WTC11 (cell line): ENCODE data around the gene RPS27. TPM values are rescaled to one million over a fixed set of nuclear protein-coding genes. Genes with fewer than 3 reads are reported as not detected.
"Not testable (repeated sequence)": the region's sequence is repeated elsewhere in the genome, so short reads cannot be mapped to it uniquely, and the experiment has no call there.

Experiments
- ATAC-seq: fragments of 200-7000 bp; cut with Tn5 transposase; 2 replicates; pipeline ENCODE4 v1.10.0; 2021; ENCODE audit warnings: mild to moderate bottlenecking, moderate library complexity
- CTCF ChIA-PET: fragments of 300-600 bp; sonication (Branson Sonifier 250); formaldehyde crosslinking; loops from one replicate; lab custom pipeline; 2021; ENCODE audit warnings: antibody characterized with exemption; lab: Charles Lee
- POLR2A ChIA-PET: fragments of 350-600 bp; sonication (Branson Sonifier 250); formaldehyde crosslinking; loops from one replicate; lab custom pipeline; 2021; ENCODE audit warnings: antibody characterized with exemption; lab: Charles Lee
- DNase-seq: peaks from one replicate; pipeline ENCODE4 v3.0.0; 2021; ENCODE audit warnings: low spot score
- H3K27ac Mint-ChIP-seq: 2 replicates; pipeline ENCODE4 v1.8.0; 2021; ENCODE audit warnings: mixed read lengths
- H3K27me3 Mint-ChIP-seq: 2 replicates; pipeline ENCODE4 v1.8.0; 2021; ENCODE audit warnings: low read depth, mild to moderate bottlenecking, moderate library complexity, mixed read lengths
- H3K36me3 Mint-ChIP-seq: 2 replicates; pipeline ENCODE4 v1.8.0; 2021; ENCODE audit warnings: mixed read lengths
- H3K4me1 Mint-ChIP-seq: 2 replicates; pipeline ENCODE4 v1.8.0; 2022; ENCODE audit warnings: mixed read lengths
- H3K4me3 Mint-ChIP-seq: 2 replicates; pipeline ENCODE4 v1.8.0; 2021; ENCODE audit warnings: mild to moderate bottlenecking, moderate library complexity, mixed read lengths
- H3K9me3 Mint-ChIP-seq: 2 replicates; pipeline ENCODE4 v1.8.0; 2021; ENCODE audit warnings: mixed read lengths
- ESRRA ChIP-seq: sonication (generic); formaldehyde crosslinking; IDR thresholded peaks from 2 replicates; pipeline ENCODE4 v1.8.1; 2022; ENCODE audit warnings: mild to moderate bottlenecking, missing genetic modification reagents, borderline replicate concordance
- FOXJ3 ChIP-seq: sonication (generic); formaldehyde crosslinking; IDR thresholded peaks from 2 replicates; pipeline ENCODE4 v1.9.0; 2021; ENCODE audit warnings: missing genetic modification reagents, mild to moderate bottlenecking, borderline replicate concordance
- FOXK1 ChIP-seq: sonication (generic); formaldehyde crosslinking; IDR thresholded peaks from 2 replicates; pipeline ENCODE4 v1.8.0; 2022; ENCODE audit warnings: mild to moderate bottlenecking, moderate library complexity, missing genetic modification reagents
- KAT7 ChIP-seq: sonication (generic); formaldehyde crosslinking; IDR thresholded peaks from 2 replicates; pipeline ENCODE4 v1.8.1; 2023; ENCODE audit warnings: missing genetic modification reagents, mild to moderate bottlenecking, borderline replicate concordance
- MYBL2 ChIP-seq: sonication (generic); formaldehyde crosslinking; IDR thresholded peaks from 2 replicates; pipeline ENCODE4 v1.8.1; 2023; ENCODE audit warnings: mild to moderate bottlenecking, moderate library complexity, missing genetic modification reagents
- NR2C2 ChIP-seq: sonication (generic); formaldehyde crosslinking; IDR thresholded peaks from 2 replicates; pipeline ENCODE4 v1.8.0; 2022; ENCODE audit warnings: mild to moderate bottlenecking, missing genetic modification reagents
- RORB ChIP-seq: fragments of 250-450 bp; sonication (Bioruptor Pico); IDR thresholded peaks from 2 replicates; pipeline ENCODE4 v1.9.0; 2021; ENCODE audit warnings: mild to moderate bottlenecking
- SP1 ChIP-seq: sonication (generic); formaldehyde crosslinking; conservative IDR thresholded peaks from 2 replicates; pipeline ENCODE4 v1.8.1; 2022; ENCODE audit warnings: missing genetic modification reagents
- TEAD4 ChIP-seq: sonication (generic); formaldehyde crosslinking; IDR thresholded peaks from 2 replicates; pipeline ENCODE4 v1.8.0; 2022; ENCODE audit warnings: mild to moderate bottlenecking, missing genetic modification reagents
- ZNF263 ChIP-seq: sonication (generic); formaldehyde crosslinking; IDR thresholded peaks from 2 replicates; pipeline ENCODE4 v1.8.1; 2022; ENCODE audit warnings: low read depth, mild to moderate bottlenecking, moderate library complexity, missing genetic modification reagents
- ZNF416 ChIP-seq: fragments of 250-450 bp; sonication (Bioruptor Pico); IDR thresholded peaks from 2 replicates; pipeline ENCODE4 v1.9.0; 2021; ENCODE audit warnings: mild to moderate bottlenecking, inconsistent platforms
- total RNA-seq: library from RNA; stranded (reverse); gene quantifications from 3 replicates; pipeline ENCODE4 v1.2.3, GENCODE V29; 2021
- TF ChIP-seq, protein P1 (sequence below): fragments of 250-450 bp; sonication (Bioruptor Pico); IDR thresholded peaks from 2 replicates; pipeline ENCODE4 v1.9.0; 2021; ENCODE audit warnings: mild to moderate bottlenecking
- TF ChIP-seq, protein P2 (sequence below): sonication (generic); formaldehyde crosslinking; IDR thresholded peaks from 2 replicates; pipeline ENCODE4 v1.8.1; 2023; ENCODE audit warnings: mild to moderate bottlenecking, missing genetic modification reagents, moderate library complexity
- TF ChIP-seq, protein P3 (sequence below): sonication (generic); formaldehyde crosslinking; IDR thresholded peaks from 2 replicates; pipeline ENCODE4 v1.8.1; 2022; ENCODE audit warnings: mild to moderate bottlenecking, moderate library complexity, missing genetic modification reagents
- TF ChIP-seq, protein P4 (sequence below): sonication (generic); formaldehyde crosslinking; IDR thresholded peaks from 2 replicates; pipeline ENCODE4 v1.8.0; 2023; ENCODE audit warnings: mild to moderate bottlenecking, missing genetic modification reagents
- TF ChIP-seq, protein P5 (sequence below): sonication (generic); formaldehyde crosslinking; conservative IDR thresholded peaks from 2 replicates; pipeline ENCODE4 v1.8.1; 2023; ENCODE audit warnings: mild to moderate bottlenecking, low read depth, missing genetic modification reagents, moderate library complexity
- TF ChIP-seq, protein P6 (sequence below): sonication (generic); formaldehyde crosslinking; IDR thresholded peaks from 2 replicates; pipeline ENCODE4 v1.8.0; 2022; ENCODE audit warnings: mild to moderate bottlenecking, missing genetic modification reagents

The RPS27 gene
- total RNA-seq, 1 experiment from 2014 or later = 2,141 TPM

DNA sequence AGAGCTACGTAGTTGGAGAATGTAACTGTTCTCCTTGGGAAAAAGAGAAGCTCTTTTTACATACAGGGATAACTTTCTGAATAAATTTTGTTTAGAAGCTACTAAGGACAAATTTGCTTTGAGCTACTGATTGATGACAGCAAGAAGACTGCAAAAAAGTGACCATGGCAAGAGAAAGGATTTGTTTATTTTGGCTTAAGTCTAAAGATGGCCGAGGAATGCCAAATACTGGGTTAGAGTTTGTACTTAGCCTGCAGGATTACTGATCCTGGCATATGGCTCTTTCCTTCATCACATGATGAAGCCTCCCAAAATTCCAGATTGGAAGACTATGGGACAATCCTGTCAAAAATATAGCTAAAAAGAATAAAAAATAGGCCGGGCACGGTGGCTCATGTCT is 28.7 kb downstream of the RPS27 start:
- Mint-ChIP-seq H3K4me3 (no peak overlapping the region), H3K9me3 (no peaks in the 10 kb centered on the region), H3K36me3 (no peaks in the 10 kb centered on the region), H3K27me3 (no peaks in the 10 kb centered on the region; the same call in 1 of the 2 replicates), H3K27ac (no peak overlapping the region), H3K4me1 (no peaks in the 10 kb centered on the region)
- DNase-seq (no peak), ATAC-seq (no peak)
- ChIA-PET CTCF (no interaction called here), POLR2A (interaction anchor here (0.6 to 0.7 kb wide), 3 partner anchors 108 to 718 kb away, joined by 3 to 5 read pairs (median 4); no protein-coding TSS in a partner anchor)
- TF ChIP-seq SP1 (CRISPR knock-in tag) (no peak), RORB (CRISPR knock-in tag) (no peak), FOXK1 (CRISPR knock-in tag) (no peak), MYBL2 (CRISPR knock-in tag) (no peak), ZNF263 (CRISPR knock-in tag) (no peak)
- TF ChIP-seq, protein P1, sequence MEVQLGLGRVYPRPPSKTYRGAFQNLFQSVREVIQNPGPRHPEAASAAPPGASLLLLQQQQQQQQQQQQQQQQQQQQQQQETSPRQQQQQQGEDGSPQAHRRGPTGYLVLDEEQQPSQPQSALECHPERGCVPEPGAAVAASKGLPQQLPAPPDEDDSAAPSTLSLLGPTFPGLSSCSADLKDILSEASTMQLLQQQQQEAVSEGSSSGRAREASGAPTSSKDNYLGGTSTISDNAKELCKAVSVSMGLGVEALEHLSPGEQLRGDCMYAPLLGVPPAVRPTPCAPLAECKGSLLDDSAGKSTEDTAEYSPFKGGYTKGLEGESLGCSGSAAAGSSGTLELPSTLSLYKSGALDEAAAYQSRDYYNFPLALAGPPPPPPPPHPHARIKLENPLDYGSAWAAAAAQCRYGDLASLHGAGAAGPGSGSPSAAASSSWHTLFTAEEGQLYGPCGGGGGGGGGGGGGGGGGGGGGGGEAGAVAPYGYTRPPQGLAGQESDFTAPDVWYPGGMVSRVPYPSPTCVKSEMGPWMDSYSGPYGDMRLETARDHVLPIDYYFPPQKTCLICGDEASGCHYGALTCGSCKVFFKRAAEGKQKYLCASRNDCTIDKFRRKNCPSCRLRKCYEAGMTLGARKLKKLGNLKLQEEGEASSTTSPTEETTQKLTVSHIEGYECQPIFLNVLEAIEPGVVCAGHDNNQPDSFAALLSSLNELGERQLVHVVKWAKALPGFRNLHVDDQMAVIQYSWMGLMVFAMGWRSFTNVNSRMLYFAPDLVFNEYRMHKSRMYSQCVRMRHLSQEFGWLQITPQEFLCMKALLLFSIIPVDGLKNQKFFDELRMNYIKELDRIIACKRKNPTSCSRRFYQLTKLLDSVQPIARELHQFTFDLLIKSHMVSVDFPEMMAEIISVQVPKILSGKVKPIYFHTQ (CRISPR knock-in tag) = no peak
- TF ChIP-seq, protein P2, sequence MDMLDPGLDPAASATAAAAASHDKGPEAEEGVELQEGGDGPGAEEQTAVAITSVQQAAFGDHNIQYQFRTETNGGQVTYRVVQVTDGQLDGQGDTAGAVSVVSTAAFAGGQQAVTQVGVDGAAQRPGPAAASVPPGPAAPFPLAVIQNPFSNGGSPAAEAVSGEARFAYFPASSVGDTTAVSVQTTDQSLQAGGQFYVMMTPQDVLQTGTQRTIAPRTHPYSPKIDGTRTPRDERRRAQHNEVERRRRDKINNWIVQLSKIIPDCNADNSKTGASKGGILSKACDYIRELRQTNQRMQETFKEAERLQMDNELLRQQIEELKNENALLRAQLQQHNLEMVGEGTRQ (CRISPR knock-in tag) = no peak

DNA sequence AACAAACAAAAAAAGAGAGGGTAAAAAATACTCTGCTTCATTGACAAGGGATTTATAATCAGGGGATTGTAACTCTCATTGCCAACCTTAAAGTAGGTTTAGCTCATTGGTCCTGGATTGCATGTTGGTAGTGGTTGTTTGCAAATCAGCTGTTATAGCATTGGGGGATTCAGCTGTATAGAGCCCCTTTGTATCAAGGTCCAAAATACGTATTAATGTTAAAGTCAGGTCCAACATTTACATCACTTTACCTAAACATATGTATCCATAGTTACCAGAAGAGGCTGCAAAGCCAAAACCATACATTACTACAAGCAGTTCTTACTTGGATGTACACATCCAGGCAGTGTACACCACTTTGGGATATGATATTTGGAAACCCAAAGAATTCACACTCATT is 29.4 kb downstream of the RPS27 start:
- TF ChIP-seq, protein P3, sequence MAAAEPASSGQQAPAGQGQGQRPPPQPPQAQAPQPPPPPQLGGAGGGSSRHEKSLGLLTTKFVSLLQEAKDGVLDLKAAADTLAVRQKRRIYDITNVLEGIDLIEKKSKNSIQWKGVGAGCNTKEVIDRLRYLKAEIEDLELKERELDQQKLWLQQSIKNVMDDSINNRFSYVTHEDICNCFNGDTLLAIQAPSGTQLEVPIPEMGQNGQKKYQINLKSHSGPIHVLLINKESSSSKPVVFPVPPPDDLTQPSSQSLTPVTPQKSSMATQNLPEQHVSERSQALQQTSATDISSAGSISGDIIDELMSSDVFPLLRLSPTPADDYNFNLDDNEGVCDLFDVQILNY (CRISPR knock-in tag) = no peak
- TF ChIP-seq, protein P4, sequence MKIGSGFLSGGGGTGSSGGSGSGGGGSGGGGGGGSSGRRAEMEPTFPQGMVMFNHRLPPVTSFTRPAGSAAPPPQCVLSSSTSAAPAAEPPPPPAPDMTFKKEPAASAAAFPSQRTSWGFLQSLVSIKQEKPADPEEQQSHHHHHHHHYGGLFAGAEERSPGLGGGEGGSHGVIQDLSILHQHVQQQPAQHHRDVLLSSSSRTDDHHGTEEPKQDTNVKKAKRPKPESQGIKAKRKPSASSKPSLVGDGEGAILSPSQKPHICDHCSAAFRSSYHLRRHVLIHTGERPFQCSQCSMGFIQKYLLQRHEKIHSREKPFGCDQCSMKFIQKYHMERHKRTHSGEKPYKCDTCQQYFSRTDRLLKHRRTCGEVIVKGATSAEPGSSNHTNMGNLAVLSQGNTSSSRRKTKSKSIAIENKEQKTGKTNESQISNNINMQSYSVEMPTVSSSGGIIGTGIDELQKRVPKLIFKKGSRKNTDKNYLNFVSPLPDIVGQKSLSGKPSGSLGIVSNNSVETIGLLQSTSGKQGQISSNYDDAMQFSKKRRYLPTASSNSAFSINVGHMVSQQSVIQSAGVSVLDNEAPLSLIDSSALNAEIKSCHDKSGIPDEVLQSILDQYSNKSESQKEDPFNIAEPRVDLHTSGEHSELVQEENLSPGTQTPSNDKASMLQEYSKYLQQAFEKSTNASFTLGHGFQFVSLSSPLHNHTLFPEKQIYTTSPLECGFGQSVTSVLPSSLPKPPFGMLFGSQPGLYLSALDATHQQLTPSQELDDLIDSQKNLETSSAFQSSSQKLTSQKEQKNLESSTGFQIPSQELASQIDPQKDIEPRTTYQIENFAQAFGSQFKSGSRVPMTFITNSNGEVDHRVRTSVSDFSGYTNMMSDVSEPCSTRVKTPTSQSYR (CRISPR knock-in tag) = no peak
- TF ChIP-seq NR2C2 (CRISPR knock-in tag) (no peak), FOXJ3 (CRISPR knock-in tag) (no peak), ESRRA (CRISPR knock-in tag) (no peak), KAT7 (CRISPR knock-in tag) (no peak), ZNF416 (no peak), TEAD4 (CRISPR knock-in tag) (no peak)
- TF ChIP-seq, protein P1 (CRISPR knock-in tag) = no peak
- TF ChIP-seq, protein P5, sequence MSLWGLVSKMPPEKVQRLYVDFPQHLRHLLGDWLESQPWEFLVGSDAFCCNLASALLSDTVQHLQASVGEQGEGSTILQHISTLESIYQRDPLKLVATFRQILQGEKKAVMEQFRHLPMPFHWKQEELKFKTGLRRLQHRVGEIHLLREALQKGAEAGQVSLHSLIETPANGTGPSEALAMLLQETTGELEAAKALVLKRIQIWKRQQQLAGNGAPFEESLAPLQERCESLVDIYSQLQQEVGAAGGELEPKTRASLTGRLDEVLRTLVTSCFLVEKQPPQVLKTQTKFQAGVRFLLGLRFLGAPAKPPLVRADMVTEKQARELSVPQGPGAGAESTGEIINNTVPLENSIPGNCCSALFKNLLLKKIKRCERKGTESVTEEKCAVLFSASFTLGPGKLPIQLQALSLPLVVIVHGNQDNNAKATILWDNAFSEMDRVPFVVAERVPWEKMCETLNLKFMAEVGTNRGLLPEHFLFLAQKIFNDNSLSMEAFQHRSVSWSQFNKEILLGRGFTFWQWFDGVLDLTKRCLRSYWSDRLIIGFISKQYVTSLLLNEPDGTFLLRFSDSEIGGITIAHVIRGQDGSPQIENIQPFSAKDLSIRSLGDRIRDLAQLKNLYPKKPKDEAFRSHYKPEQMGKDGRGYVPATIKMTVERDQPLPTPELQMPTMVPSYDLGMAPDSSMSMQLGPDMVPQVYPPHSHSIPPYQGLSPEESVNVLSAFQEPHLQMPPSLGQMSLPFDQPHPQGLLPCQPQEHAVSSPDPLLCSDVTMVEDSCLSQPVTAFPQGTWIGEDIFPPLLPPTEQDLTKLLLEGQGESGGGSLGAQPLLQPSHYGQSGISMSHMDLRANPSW (CRISPR knock-in tag) = no peak
- TF ChIP-seq, protein P6, sequence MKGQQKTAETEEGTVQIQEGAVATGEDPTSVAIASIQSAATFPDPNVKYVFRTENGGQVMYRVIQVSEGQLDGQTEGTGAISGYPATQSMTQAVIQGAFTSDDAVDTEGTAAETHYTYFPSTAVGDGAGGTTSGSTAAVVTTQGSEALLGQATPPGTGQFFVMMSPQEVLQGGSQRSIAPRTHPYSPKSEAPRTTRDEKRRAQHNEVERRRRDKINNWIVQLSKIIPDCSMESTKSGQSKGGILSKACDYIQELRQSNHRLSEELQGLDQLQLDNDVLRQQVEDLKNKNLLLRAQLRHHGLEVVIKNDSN (CRISPR knock-in tag) = no peak
- POLR2A ChIA-PET = no interaction called here
- Mint-ChIP-seq H3K4me1 (no peaks in the 10 kb centered on the region), H3K27me3 (no peaks in the 10 kb centered on the region; the same call in 1 of the 2 replicates), H3K9me3 (no peaks in the 10 kb centered on the region), H3K4me3 (no peak overlapping the region), H3K36me3 (no peaks in the 10 kb centered on the region), H3K27ac (no peak overlapping the region)
- CTCF ChIA-PET = no interaction called here
- no peak for DNase-seq
- ATAC-seq = no peak

DNA sequence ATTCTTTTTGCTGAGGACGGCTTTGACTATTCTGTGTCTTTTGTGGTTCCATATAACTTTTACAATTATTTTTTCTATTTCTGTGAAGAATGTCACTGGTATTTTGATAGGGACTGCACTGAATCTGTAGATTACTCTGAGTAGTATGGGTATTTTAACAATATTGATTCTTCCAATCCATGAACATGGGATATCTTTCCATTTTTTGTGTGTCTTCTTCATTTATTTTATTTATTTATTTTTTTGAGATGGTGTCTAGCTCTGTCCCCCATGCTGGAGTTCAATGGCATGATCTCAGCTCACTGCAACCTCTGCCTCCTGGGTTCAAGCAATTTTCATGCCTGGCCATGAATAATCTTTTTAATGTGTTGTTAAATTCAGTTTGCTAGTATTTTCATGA is 43.1 kb downstream of the RPS27 start:
- CTCF ChIA-PET, ATAC-seq, H3K27ac Mint-ChIP-seq, H3K36me3 Mint-ChIP-seq, DNase-seq, H3K9me3 Mint-ChIP-seq, H3K4me1 Mint-ChIP-seq, H3K27me3 Mint-ChIP-seq, H3K4me3 Mint-ChIP-seq: not testable (repeated sequence)
- POLR2A ChIA-PET = interaction anchor here (0.6 kb wide), 1 partner anchor 41 kb away, joined by 3 read pairs; no protein-coding TSS in a partner anchor
